Naive thymus-derived CD8-positive, alpha-beta T cell (primary cell): ENCODE results near the gene EREG. TPM values are rescaled to one million over a fixed set of nuclear protein-coding genes. Genes with fewer than 3 reads are reported as not detected.

ENCODE experiments used
- ATAC-seq, 2 donors: fragments of 150-1000 bp; cut with Tn5 transposase in 1 of 2; sonication (Bioruptor Pico), chemical (Tn5 transposase) in 1 of 2; 1 replicate in 1 of 2; 2 replicates in 1 of 2; pipeline ENCODE4 v1.10.0; 2021; ENCODE audit warnings: mild to moderate bottlenecking in 2 of 2, moderate library complexity in 2 of 2
- POLR2A ChIA-PET: fragments of 350-600 bp; sonication (Branson Sonifier 250); formaldehyde crosslinking; loops from one replicate; lab custom pipeline; 2021; ENCODE audit warnings: antibody characterized with exemption; lab: Charles Lee
- DNase-seq, 10 donors: peaks; one replicate each; pipeline versions ENCODE4 v3.0.0 to v3.0.0-alpha.2; 2020 to 2022
- H3K27ac Mint-ChIP-seq, 10 donors: one replicate each; pipeline ENCODE4 v1.8.0; 2020 to 2022; ENCODE audit warnings: mild to moderate bottlenecking in 10 of 10, mixed read lengths in 10 of 10, moderate library complexity in 4 of 10, inconsistent platforms in 1 of 10
- H3K27me3 Mint-ChIP-seq, 5 donors: one replicate each; pipeline ENCODE4 v1.8.0; 2021 to 2022; ENCODE audit warnings: mixed read lengths in 5 of 5
- H3K36me3 Mint-ChIP-seq, 3 donors: one replicate each; pipeline ENCODE4 v1.8.0; 2020 to 2022; ENCODE audit warnings: mixed read lengths in 3 of 3, mild to moderate bottlenecking in 2 of 3, inconsistent platforms in 1 of 3
- H3K4me1 Mint-ChIP-seq, 4 donors: one replicate each; pipeline ENCODE4 v1.8.0; 2021 to 2022; ENCODE audit warnings: mixed read lengths in 4 of 4
- H3K4me3 Mint-ChIP-seq, 10 donors: one replicate each; pipeline ENCODE4 v1.8.0; 2020 to 2022; ENCODE audit warnings: mild to moderate bottlenecking in 10 of 10, mixed read lengths in 10 of 10, moderate library complexity in 6 of 10, inconsistent platforms in 1 of 10
- H3K9me3 Mint-ChIP-seq, 9 donors: one replicate each; pipeline ENCODE4 v1.8.0; 2020 to 2022; ENCODE audit warnings: mixed read lengths in 9 of 9, mild to moderate bottlenecking in 3 of 9, inconsistent platforms in 1 of 9, moderate library complexity in 1 of 9
- polyA plus RNA-seq, 3 donors: library from polyadenylated mRNA; unstranded; fragments of 300-500 nt; fragmentation: Illumina TruSeq; gene quantifications; one replicate each; pipeline ENCODE4 v1.2.3, GENCODE V29; 2021
- total RNA-seq, 8 experiments: library from RNA in 2 of 8; stranded (reverse) in 2 of 8; gene quantifications; one replicate each; pipeline ENCODE4 v1.2.3 and lab custom pipeline; 2021 to 2026

The EREG gene
- total and polyA plus RNA-seq, 5 experiments from 2014 or later, result not detected

DNA sequence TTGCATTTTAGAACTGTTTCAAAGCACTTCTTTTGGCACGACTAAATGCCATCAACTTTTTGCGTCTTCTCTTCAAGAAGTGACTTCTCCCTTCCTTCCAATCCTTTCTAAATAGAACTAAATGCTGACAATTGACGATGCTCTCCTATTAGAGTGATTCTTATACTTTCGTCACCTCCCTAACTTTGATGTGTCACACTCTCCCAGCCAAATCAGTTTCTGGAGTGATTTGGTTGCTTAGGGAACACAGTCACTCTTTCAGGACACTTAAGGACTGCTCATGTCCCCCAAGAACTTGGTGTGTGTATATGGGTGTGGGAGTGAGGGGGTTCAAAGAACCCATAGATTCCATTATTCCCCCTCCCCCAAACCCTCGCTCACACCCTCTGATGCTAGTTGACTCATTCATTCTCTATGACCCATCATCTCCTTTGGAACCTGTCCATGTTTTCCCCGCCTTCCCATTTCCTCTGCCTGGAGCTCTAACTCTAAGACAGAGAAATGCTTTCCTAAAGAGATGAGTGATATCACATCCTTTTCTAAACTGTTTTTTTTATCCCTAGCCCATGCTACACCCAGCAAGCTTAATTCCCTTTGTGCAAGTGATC, 53.2 kb downstream of the EREG start:
- Mint-ChIP-seq H3K27me3 (peaks cover 3 to 33% (median 8%) of the 10 kb centered on the region in 5 donors), H3K4me1 (no peaks in the 10 kb centered on the region), H3K4me3 (no peak overlapping the region), H3K9me3 (no peaks in the 10 kb centered on the region), H3K27ac (peak overlapping the region in 1 of 10 donors; percentile 6), H3K36me3 (no peaks in the 10 kb centered on the region)
- ATAC-seq (no peak), DNase-seq (no peak)
- POLR2A ChIA-PET, result no interaction called here

DNA sequence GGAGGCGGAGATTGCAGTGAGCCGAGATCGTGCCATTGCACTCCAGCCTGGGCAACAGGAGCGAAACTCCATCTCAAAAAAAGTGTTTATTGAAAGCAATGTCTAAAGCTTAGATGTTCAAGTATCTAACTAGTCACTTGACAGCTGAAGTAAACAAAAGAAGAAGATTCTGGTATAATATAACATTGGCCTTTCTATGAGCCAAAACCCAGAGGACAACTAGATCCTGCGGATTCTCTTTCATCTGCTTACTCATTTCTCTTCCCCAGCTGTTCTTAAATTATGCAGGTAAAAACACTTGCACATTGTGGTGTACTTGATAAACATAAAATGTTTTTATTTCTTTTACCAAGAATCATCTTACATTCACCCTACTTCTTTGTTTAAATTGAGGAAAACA, 55.9 kb downstream of the EREG start:
- H3K27ac Mint-ChIP-seq, result no peak overlapping the region
- no peaks in the 10 kb centered on the region for H3K36me3 Mint-ChIP-seq
- no peak overlapping the region for H3K4me3 Mint-ChIP-seq
- ATAC-seq, result no peak
- H3K27me3 Mint-ChIP-seq, result peaks cover 1 to 36% (median 8%) of the 10 kb centered on the region in 5 donors
- H3K4me1 Mint-ChIP-seq, result no peaks in the 10 kb centered on the region
- POLR2A ChIA-PET, result no interaction called here
- H3K9me3 Mint-ChIP-seq, result no peaks in the 10 kb centered on the region
- no peak for DNase-seq

DNA sequence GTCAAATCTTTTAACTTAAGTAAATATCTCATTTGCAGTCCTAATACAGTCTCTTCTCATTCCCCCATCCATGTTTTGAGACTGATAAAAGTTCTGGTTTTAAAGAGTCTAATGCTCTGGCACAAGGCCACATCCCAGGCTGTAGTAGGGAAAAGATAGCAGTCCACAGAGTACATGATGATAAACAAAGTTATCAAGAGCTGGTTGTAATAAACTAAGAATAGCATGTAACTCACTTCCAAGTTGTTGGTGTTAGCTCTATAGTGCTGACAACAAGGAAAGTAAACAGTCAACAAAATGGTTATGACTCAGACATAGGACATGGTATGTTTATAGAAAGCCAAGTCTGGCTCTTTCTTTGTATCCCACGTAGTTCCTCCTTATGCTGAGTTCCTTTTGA, 58.2 kb downstream of the EREG start:
- Mint-ChIP-seq H3K27ac (no peak overlapping the region), H3K27me3 (peaks cover 1 to 31% (median 7%) of the 10 kb centered on the region in 5 donors), H3K4me3 (no peak overlapping the region), H3K9me3 (no peaks in the 10 kb centered on the region), H3K4me1 (no peaks in the 10 kb centered on the region), H3K36me3 (no peaks in the 10 kb centered on the region)
- no peak for ATAC-seq
- POLR2A ChIA-PET, result no interaction called here
- DNase-seq, result no peak

DNA sequence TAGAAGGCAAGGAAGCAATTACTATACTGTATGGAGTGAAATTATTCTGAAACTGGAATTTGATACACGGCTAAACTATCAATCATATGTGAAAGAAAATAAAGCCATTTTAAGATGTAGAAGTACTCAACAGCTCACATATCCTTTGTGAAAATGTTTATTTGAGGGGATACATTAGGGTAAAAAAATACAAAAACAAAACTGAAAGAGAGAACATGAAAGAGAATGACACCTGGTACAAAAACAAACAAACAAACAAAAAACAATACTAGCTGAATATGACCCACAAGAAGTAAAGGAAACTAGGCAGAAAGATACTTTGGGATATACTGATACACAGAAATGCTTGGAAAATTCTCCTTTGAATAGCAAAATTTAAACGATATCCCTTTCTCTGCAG, 59.2 kb downstream of the EREG start:
- ATAC-seq (no peak), DNase-seq (no peak)
- Mint-ChIP-seq H3K27ac (no peak overlapping the region), H3K27me3 (peaks cover 0 to 22% (median 4%) of the 10 kb centered on the region in 5 donors), H3K4me3 (no peak overlapping the region), H3K4me1 (no peaks in the 10 kb centered on the region), H3K36me3 (no peaks in the 10 kb centered on the region), H3K9me3 (no peaks in the 10 kb centered on the region)
- POLR2A ChIA-PET, result no interaction called here

DNA sequence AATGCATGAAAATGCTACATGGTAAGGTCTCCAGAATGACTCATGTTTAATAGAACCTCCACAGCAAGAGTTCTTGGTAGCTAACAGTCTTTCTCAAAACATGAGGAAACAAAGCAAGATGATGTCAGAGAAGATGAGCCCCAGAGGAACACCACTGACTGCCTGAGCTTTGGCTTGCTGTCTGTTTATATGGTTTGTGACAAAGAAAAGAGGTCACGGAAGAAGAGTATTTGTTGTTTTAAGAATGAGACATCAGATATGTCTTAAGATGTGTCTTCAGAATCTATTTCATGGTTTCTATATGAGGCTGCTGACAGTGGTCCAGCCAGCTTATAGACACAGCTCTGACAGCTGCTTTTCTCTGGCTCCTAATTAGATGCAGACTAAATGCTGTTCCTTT, 61.2 kb downstream of the EREG start:
- no peaks in the 10 kb centered on the region for H3K9me3 Mint-ChIP-seq
- DNase-seq (no peak), ATAC-seq (no peak)
- H3K27me3 Mint-ChIP-seq, result peaks cover 0 to 22% (median 0%) of the 10 kb centered on the region in 5 donors
- H3K4me1 Mint-ChIP-seq, result peaks cover 0 to 1% (median 0%) of the 10 kb centered on the region in 4 donors
- POLR2A ChIA-PET, result no interaction called here
- no peak overlapping the region for H3K27ac Mint-ChIP-seq
- H3K36me3 Mint-ChIP-seq, result no peaks in the 10 kb centered on the region
- no peak overlapping the region for H3K4me3 Mint-ChIP-seq

DNA sequence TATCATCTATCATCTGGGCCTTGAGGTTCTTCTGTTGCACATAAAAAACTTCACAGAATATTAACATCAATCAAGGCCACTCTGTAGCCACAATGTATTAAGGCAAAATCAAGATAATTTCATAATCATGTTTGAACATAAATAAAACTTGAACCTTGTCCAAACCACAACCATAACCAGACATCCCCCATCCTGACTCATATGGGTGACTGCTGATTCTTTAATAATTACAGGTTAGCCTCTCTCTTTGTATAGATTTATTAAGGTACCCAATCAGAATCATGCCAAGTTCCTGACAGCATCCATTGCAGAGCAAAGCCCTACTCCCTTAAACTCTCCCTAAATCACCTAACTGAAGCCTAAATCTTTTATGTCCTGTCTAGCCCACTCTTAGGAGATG, 63.3 kb downstream of the EREG start:
- Mint-ChIP-seq H3K36me3 (no peaks in the 10 kb centered on the region), H3K4me1 (peaks cover 0 to 2% (median 0%) of the 10 kb centered on the region in 4 donors), H3K4me3 (no peak overlapping the region), H3K9me3 (no peaks in the 10 kb centered on the region), H3K27ac (no peak overlapping the region), H3K27me3 (peaks cover 0 to 2% (median 2%) of the 10 kb centered on the region in 5 donors)
- DNase-seq (no peak), ATAC-seq (no peak)
- POLR2A ChIA-PET, result no interaction called here

DNA sequence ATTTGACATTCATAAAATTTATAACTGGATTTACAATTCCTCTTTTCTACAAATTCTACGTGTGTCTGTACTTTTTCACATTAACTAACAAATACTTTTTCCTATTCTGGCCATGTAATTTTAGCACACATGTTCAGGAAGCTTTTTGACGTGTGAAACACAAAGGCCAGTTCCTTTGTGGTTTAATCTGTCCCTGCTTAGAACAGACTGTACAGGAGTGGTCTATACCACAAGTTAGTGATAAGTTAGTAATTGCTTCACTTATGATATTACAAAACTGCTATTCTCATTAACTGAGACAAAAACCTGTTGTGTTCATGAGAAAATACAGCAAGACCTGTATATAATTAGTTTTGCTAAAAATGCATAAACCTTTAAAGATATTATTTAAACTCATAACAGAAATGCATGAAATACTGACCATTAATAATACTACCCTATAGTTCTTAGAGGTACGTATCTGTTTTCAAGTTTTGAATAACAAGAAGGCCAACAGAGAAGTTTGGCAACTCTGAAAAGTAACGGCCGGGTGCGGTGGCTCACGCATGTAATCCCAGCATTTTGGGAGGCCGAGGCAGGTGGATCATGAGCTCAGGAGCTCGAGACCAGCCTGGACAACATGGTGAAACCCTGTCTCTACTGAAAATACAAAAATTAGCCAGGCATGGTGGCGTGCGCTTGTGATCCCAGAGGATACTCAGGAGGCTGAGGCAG, 66.3 kb downstream of the EREG start:
- DNase-seq (no peak), ATAC-seq (no peak)
- no peaks in the 10 kb centered on the region for H3K9me3 Mint-ChIP-seq
- H3K4me1 Mint-ChIP-seq, result peaks cover 0 to 2% (median 0%) of the 10 kb centered on the region in 4 donors
- no peaks in the 10 kb centered on the region for H3K36me3 Mint-ChIP-seq
- POLR2A ChIA-PET, result no interaction called here
- H3K4me3 Mint-ChIP-seq, result no peak overlapping the region
- H3K27ac Mint-ChIP-seq, result no peak overlapping the region
- H3K27me3 Mint-ChIP-seq, result peaks cover 0 to 5% (median 0%) of the 10 kb centered on the region in 5 donors

DNA sequence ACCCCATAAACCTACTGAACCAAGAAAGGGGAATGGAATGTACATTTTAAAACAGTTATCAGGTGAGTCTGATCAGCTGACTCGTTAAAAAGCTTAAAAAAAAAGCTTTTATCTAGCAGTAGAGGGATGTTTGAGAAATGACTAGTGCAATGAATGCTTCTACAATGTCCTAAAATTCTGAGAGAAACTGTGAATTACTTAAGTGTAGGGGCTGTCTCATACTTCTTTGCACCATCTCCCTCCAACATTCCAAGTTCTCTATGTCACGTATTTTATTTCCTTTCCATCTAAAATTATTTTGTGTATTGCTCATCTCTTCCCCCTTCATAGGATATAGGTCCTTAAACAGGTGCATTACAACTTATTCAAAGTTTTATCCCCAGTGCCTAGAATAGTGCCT, 68.1 kb downstream of the EREG start:
- H3K4me3 Mint-ChIP-seq, result no peak overlapping the region
- POLR2A ChIA-PET, result no interaction called here
- ATAC-seq (no peak), DNase-seq (no peak)
- H3K9me3 Mint-ChIP-seq, result no peaks in the 10 kb centered on the region
- H3K36me3 Mint-ChIP-seq, result no peaks in the 10 kb centered on the region
- H3K4me1 Mint-ChIP-seq, result peaks cover 0 to 2% (median 0%) of the 10 kb centered on the region in 4 donors
- H3K27ac Mint-ChIP-seq, result no peak overlapping the region
- peaks cover 0 to 5% (median 0%) of the 10 kb centered on the region in 5 donors for H3K27me3 Mint-ChIP-seq

DNA sequence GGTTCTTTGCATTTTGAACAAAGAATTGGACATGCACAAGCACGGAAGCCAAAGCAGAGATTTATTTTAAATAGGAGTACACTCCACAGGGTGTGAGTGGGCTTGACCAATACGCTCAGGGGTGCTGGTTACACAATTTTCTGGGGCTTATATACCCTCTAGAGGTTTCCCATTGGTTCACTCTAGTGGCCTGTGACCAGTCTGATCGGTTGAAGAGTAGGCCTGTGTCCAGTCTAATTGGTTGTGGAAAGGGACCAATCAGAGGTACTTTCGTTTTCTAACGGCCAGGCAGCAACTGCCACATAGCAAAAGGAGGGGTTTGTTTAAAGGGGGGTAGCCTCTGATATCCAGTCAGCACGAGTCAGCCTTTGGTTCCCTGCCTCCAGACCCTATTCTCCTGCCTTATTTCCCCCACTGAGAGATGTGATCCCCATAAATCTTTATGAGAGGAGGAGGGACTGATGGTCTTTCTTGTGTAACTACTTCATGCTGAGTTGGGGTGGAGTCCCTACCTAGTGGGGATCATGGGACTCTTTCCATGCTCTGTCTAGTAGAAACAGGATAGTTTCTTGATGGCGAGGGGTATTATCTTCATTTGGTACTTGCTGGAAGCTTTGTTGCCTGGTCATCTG, 68.7 kb downstream of the EREG start:
- Mint-ChIP-seq H3K9me3 (no peaks in the 10 kb centered on the region), H3K27me3 (peaks cover 0 to 5% (median 0%) of the 10 kb centered on the region in 5 donors), H3K36me3 (no peaks in the 10 kb centered on the region), H3K4me1 (peaks cover 0 to 2% (median 0%) of the 10 kb centered on the region in 4 donors), H3K27ac (no peak overlapping the region), H3K4me3 (no peak overlapping the region)
- no peak for DNase-seq
- no peak for ATAC-seq
- POLR2A ChIA-PET, result no interaction called here

DNA sequence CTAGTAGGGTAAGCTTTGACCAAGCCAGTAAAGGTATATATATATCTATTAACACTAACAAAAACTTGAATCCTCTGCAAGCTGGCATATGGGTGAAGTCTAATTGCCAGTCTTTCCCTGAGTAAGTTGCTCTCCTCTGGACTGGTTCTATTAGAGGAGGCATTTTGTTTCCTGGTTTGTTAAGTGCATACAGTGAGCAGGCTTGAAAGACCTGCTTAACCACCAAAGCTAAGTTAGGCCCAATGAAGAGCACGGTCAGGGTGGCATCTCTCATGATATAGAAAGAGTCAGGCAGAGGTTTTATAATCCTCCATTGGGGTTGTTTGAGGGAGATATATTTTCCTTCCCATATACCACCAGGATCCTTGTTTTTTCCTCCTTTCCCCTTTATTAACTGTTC, 70.4 kb downstream of the EREG start:
- no peaks in the 10 kb centered on the region for H3K9me3 Mint-ChIP-seq
- H3K4me1 Mint-ChIP-seq, result peaks cover 0 to 2% (median 0%) of the 10 kb centered on the region in 4 donors
- no peak for ATAC-seq
- no peak for DNase-seq
- no peak overlapping the region for H3K4me3 Mint-ChIP-seq
- POLR2A ChIA-PET, result no interaction called here
- H3K27me3 Mint-ChIP-seq, result peaks cover 0 to 5% (median 0%) of the 10 kb centered on the region in 5 donors
- no peak overlapping the region for H3K27ac Mint-ChIP-seq
- H3K36me3 Mint-ChIP-seq, result no peaks in the 10 kb centered on the region

DNA sequence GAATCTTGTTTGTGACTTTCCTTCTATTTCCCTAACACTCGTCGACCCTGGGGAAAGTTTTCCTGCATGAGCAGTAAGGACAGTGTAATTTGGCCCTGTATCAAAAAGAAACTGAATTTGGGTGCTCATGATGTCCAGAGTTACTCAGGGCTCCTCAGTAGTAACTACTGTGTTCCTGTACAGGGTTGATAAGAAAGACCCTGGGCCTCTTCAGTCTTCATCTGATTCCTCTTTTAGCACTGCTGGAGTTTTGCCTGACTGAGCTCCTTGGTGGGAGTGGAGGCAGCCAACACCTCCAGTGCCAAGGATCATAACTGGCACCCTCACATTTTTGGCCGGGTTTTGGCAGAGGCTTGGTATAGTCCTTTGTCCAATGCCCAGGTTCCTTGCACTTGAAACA, 72.9 kb downstream of the EREG start:
- POLR2A ChIA-PET, result no interaction called here
- H3K9me3 Mint-ChIP-seq, result no peaks in the 10 kb centered on the region
- ATAC-seq (no peak), DNase-seq (no peak)
- no peak overlapping the region for H3K27ac Mint-ChIP-seq
- H3K36me3 Mint-ChIP-seq, result no peaks in the 10 kb centered on the region
- H3K4me3 Mint-ChIP-seq, result no peak overlapping the region
- no peaks in the 10 kb centered on the region for H3K4me1 Mint-ChIP-seq
- peaks cover 0 to 5% (median 0%) of the 10 kb centered on the region in 5 donors for H3K27me3 Mint-ChIP-seq
